IMR-90 (cell line): Measurements from ENCODE around the gene COL13A1.

Experiments
- CHD1 ChIP-seq: IDR thresholded peaks from 2 replicates; pipeline ENCODE4 v1.6.1; 2012; ENCODE audit warnings: low read depth, low read length, improper control_type of control experiment
- FOS ChIP-seq: fragments of 150-350 bp; IDR thresholded peaks from 2 replicates; pipeline ENCODE4 v1.6.1; 2016; ENCODE audit warnings: low read depth, low read length
- POLR2A ChIP-seq: IDR thresholded peaks from 2 replicates; pipeline ENCODE4 v1.6.1; 2012; ENCODE audit warnings: mild to moderate bottlenecking, low read depth, low read length
- RAD21 ChIP-seq: IDR thresholded peaks from 2 replicates; pipeline ENCODE4 v1.6.1; 2012; ENCODE audit warnings: low read length, improper control_type of control experiment
- RCOR1 ChIP-seq: IDR thresholded peaks from 2 replicates; pipeline ENCODE4 v1.6.1; 2012; ENCODE audit warnings: mild to moderate bottlenecking, low read length, improper control_type of control experiment; ENCODE audit not compliant: insufficient replicate concordance
- RFX5 ChIP-seq: IDR thresholded peaks from 2 replicates; pipeline ENCODE4 v1.8.0; 2012; ENCODE audit warnings: low read depth, mild to moderate bottlenecking, low read length, moderate library complexity
- TF ChIP-seq, protein P1 (sequence below): conservative IDR thresholded peaks from 2 replicates; pipeline ENCODE4 v1.5.1; 2012; ENCODE audit warnings: mild to moderate bottlenecking, low read depth, low read length, improper control_type of control experiment
- TF ChIP-seq, protein P2 (sequence below): fragments of 150-350 bp; IDR thresholded peaks from 2 replicates; pipeline ENCODE4 v1.6.1; 2017; ENCODE audit warnings: mild to moderate bottlenecking, antibody characterized with exemption, low read length, low read depth

DNA sequence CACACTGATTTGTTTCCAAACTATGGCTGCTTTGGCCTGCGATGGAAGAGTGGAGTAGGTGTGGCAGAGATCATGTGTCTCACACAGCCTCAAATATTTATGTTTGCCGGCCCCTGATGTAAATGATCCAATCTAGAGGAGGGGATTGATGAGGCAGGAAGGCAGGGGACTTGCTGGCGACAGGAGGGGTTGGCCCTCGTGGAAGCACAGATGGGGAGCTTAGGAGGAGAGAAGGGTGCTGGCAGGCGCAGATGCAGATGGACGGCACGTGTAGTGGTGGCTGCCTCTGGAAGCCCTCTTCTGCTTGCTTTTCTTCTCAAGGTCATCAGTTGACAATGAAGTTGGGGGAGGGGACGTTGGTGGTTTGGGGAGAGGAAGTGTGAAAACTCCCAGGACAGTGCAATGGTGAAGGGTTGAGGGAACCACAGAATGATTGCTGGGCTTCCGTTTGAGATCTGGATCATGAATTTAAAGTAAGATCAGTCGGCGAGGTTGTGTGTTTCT, 15.4 kb downstream of the COL13A1 start:
- no peak for TF ChIP-seq POLR2A
- TF ChIP-seq, protein P1, sequence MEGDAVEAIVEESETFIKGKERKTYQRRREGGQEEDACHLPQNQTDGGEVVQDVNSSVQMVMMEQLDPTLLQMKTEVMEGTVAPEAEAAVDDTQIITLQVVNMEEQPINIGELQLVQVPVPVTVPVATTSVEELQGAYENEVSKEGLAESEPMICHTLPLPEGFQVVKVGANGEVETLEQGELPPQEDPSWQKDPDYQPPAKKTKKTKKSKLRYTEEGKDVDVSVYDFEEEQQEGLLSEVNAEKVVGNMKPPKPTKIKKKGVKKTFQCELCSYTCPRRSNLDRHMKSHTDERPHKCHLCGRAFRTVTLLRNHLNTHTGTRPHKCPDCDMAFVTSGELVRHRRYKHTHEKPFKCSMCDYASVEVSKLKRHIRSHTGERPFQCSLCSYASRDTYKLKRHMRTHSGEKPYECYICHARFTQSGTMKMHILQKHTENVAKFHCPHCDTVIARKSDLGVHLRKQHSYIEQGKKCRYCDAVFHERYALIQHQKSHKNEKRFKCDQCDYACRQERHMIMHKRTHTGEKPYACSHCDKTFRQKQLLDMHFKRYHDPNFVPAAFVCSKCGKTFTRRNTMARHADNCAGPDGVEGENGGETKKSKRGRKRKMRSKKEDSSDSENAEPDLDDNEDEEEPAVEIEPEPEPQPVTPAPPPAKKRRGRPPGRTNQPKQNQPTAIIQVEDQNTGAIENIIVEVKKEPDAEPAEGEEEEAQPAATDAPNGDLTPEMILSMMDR = no peak
- no peak for TF ChIP-seq RFX5
- TF ChIP-seq FOS = no peak
- TF ChIP-seq RCOR1 = no peak
- no peak for TF ChIP-seq CHD1
- TF ChIP-seq RAD21 = no peak
- TF ChIP-seq, protein P2, sequence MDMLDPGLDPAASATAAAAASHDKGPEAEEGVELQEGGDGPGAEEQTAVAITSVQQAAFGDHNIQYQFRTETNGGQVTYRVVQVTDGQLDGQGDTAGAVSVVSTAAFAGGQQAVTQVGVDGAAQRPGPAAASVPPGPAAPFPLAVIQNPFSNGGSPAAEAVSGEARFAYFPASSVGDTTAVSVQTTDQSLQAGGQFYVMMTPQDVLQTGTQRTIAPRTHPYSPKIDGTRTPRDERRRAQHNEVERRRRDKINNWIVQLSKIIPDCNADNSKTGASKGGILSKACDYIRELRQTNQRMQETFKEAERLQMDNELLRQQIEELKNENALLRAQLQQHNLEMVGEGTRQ = no peak
